CD4-positive, alpha-beta T cell treated with Interferon gamma for 1 hour (primary cell): Measurements from ENCODE around the gene TUBA8.
"Not testable (repeated sequence)": the region's sequence is repeated elsewhere in the genome, so short reads cannot be mapped to it uniquely, and the experiment has no call there.

Experiments used
- DNase-seq: peaks from one replicate; pipeline ENCODE4 v3.0.0-alpha.2; 2020

TUBA8 gene

GRCh38 chr22:18106550-18107341, 3.9 kb upstream of the TUBA8 start:
- not testable (repeated sequence) for DNase-seq

GRCh38 chr22:18108187-18108586, 2.4 kb upstream of the TUBA8 start:
- DNase-seq: no peak

GRCh38 chr22:18109410-18110193, 1.0 kb upstream of the TUBA8 start:
- DNase-seq: no peak

- DNase-seq: no peak
These were observed 547 bp downstream of the TUBA8 start for GRCh38 chr22:18110954-18111758.

- no peak for DNase-seq
These were observed 1.2 kb downstream of the TUBA8 start for GRCh38 chr22:18111759-18112330.

GRCh38 chr22:18112440-18112839, 1.8 kb downstream of the TUBA8 start:
- no peak for DNase-seq

GRCh38 chr22:18113680-18114394, 3.2 kb downstream of the TUBA8 start:
- no peak for DNase-seq

- no peak for DNase-seq
These were observed 3.9 kb downstream of the TUBA8 start for GRCh38 chr22:18114495-18114894.

- DNase-seq: no peak
These were observed 4.5 kb downstream of the TUBA8 start for GRCh38 chr22:18114976-18115652.

- DNase-seq: no peak
These were observed 5.3 kb downstream of the TUBA8 start for GRCh38 chr22:18115906-18116371.

- DNase-seq: no peak
These were observed 6.0 kb downstream of the TUBA8 start for GRCh38 chr22:18116634-18117033.

- DNase-seq: no peak
These were observed 7.8 kb downstream of the TUBA8 start for GRCh38 chr22:18118345-18118915.

- no peak for DNase-seq
These were observed 9.0 kb downstream of the TUBA8 start for GRCh38 chr22:18119409-18120110.

- DNase-seq: no peak
These were observed 10.2 kb downstream of the TUBA8 start for GRCh38 chr22:18120857-18121256.

GRCh38 chr22:18121506-18121905, 10.9 kb downstream of the TUBA8 start:
- no peak for DNase-seq

- no peak for DNase-seq
These were observed 11.4 kb downstream of the TUBA8 start for GRCh38 chr22:18121954-18122554.

- DNase-seq: not testable (repeated sequence)
These were observed 12.9 kb downstream of the TUBA8 start for GRCh38 chr22:18123476-18124025.

GRCh38 chr22:18126606-18127005, 16.0 kb downstream of the TUBA8 start:
- DNase-seq: no peak

- DNase-seq: no peak
These were observed 19.4 kb downstream of the TUBA8 start for GRCh38 chr22:18130018-18130417.
